Sigmoid colon (tissue), 4 donors: ENCODE measurements around the gene REC114.

Source experiments
- EP300 ChIP-seq, 4 donors: sonication (generic); formaldehyde crosslinking; IDR thresholded peaks; one replicate each; pipeline ENCODE4 v1.6.1; 2017; ENCODE audit warnings: antibody characterized with exemption in 4 of 4
- POLR2A ChIP-seq, 2 donors: fragments of 450-650 bp; IDR thresholded peaks; one replicate each; pipeline ENCODE4 v1.6.1; 2016; ENCODE audit warnings: antibody characterized with exemption in 2 of 2, mild to moderate bottlenecking in 2 of 2, moderate library complexity in 2 of 2
- POLR2AphosphoS5 ChIP-seq, 4 donors: sonication (generic); formaldehyde crosslinking; IDR thresholded peaks; one replicate each; pipeline ENCODE4 v1.6.1; 2017; ENCODE audit warnings: antibody characterized with exemption in 4 of 4
- TF ChIP-seq, protein P1 (sequence below), 4 experiments: fragments of 450-650 bp in 3 of 4; fragments of 200-600 bp in 1 of 4; IDR thresholded peaks; one replicate each; pipeline ENCODE4 v1.5.1; 2016 to 2019; ENCODE audit warnings: antibody characterized with exemption in 4 of 4, mild to moderate bottlenecking in 3 of 4, moderate library complexity in 2 of 4

DNA sequence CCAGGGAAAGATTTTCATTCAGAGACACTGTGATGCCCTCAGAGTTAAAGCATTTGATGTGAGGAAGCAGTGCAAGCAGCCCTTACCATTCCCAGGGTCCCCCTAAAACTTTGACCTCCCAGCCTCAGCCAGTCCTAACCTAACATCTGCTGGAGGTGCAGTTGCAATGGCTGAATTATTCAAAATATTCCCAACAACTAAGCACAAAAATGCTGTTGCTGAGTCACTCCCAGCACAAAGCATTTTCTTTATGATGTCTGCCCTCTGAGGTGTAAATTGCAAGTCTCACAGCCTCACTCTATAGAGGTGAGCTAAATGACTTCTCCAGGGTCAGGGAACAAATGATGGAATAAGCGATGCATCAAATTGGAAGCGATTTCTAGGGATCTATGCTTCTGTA lies 6.4 kb upstream of the REC114 start:
- TF ChIP-seq, protein P1, sequence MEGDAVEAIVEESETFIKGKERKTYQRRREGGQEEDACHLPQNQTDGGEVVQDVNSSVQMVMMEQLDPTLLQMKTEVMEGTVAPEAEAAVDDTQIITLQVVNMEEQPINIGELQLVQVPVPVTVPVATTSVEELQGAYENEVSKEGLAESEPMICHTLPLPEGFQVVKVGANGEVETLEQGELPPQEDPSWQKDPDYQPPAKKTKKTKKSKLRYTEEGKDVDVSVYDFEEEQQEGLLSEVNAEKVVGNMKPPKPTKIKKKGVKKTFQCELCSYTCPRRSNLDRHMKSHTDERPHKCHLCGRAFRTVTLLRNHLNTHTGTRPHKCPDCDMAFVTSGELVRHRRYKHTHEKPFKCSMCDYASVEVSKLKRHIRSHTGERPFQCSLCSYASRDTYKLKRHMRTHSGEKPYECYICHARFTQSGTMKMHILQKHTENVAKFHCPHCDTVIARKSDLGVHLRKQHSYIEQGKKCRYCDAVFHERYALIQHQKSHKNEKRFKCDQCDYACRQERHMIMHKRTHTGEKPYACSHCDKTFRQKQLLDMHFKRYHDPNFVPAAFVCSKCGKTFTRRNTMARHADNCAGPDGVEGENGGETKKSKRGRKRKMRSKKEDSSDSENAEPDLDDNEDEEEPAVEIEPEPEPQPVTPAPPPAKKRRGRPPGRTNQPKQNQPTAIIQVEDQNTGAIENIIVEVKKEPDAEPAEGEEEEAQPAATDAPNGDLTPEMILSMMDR (IDR thresholded peaks at IDR 0.05): no peak
- TF ChIP-seq EP300 (IDR thresholded peaks at IDR 0.05) (no peak), POLR2AphosphoS5 (IDR thresholded peaks at IDR 0.05) (no peak), POLR2A (IDR thresholded peaks at IDR 0.05) (no peak)
